ENCODE results near the gene L3MBTL3. TPM values are rescaled to one million over a fixed set of nuclear protein-coding genes. Genes with fewer than 3 reads are reported as not detected.
"Not testable (repeated sequence)": the region's sequence is repeated elsewhere in the genome, so short reads cannot be mapped to it uniquely, and the experiment has no call there.

The L3MBTL3 gene
- total RNA-seq, 1 donor from 2014 or later, result 13.7 TPM

DNA sequence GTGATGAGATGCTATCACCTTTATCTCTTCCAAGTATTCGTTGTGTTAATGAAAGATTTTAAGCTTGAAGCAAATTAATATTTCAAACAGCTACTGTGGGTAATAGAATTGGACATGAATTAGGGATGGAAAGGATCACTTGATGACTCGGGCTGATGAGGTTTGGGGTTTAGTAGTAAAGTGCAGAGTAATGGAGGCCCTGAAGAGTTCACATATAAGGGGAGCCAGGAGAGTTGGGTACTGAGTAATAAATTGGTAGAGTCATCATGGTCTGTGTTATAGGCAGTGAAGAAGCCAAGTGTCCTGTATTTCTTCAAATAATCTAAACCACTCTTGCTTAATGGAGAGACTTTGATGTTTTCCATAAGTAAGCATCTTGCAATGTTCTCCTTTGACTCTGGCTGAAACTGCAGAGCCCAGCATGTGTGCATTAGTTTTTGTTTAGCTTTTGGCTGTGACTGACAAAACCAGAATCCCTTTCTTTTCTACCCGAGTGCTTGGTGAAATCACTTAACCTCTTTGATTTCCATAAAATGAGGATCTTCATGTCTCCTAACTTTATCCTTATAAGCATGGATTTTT, 57.6 kb downstream of the L3MBTL3 start:
- DNase-seq (ENCODE audit: low read depth), result no peak

DNA sequence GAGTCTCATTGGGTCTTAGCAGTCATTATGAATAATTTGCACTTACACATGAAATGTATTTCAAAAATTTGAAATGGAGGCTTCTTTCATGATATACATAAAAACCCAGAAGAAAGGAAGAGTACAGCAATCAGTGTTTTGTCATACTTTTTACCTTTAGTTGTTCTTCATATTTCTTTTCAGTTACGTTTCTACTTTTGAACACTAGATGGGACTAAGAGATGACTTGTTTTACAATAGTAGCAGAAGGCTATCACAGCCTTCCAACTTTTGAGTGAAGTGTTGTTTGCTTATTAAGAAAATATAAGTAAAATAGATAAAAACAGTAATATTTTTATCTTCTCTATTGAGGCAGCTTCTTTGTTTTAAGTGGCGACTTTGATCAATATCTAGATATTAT, 58.1 kb downstream of the L3MBTL3 start:
- peak; percentile 22 for DNase-seq (ENCODE audit: low read depth)

DNA sequence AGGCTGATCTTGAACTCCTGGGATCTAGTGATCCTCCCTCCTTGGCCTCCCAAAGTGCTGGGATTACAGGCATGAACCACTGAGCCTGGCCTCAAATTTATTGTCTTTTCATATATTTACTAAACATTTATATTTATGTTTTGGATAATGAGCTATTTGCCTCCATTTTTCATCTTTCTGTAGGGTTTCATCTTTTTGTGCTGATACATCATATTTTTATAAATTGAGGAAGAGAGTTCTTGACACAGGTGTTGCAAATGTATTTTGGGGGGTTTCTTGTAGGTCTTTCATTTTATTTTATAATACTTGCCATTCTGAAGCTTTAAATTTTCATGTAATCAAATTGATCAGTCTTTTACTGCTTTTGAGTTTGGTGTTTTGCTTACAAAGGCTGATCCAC, 72.4 kb downstream of the L3MBTL3 start:
- DNase-seq (ENCODE audit: low read depth), result no peak

DNA sequence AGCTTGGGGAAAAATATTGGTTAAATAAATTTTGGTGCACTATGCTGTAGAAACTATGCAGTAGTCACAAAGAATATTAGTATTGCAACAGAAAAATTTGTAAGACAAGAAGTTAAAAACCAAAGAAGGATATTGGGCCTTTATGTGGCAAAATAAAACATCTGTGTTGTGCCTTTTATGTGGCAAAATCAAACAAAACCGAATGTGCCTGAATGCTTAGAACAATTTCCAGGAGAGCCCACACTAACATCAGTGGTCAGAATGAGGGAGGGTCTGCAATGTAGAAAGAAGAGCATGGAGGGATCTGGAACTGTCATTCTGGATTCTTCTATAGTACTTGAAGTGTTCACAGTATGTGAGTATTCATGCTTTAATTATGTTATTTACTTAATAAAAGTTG, 75.2 kb downstream of the L3MBTL3 start:
- no peak for DNase-seq (ENCODE audit: low read depth)

DNA sequence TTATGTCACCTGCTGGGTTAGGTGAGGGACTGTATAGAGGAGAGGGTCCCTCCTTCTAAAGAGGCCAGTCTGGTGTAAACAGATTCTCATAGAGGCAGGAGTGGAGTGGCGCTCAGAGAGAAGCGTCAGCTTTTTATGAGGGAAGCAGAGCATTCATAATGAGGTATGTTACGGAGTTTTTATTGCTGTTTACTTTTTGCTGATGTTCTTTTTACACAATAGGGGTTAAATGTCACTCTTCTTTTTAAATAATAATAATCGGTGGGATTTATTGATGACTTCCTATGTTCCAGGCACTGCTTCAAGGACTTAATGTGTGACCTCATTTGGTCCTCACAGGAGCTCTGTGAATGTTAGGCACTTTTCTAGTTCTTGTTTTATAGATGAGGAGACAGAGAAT, 79.9 kb downstream of the L3MBTL3 start:
- no peak for DNase-seq (ENCODE audit: low read depth)

DNA sequence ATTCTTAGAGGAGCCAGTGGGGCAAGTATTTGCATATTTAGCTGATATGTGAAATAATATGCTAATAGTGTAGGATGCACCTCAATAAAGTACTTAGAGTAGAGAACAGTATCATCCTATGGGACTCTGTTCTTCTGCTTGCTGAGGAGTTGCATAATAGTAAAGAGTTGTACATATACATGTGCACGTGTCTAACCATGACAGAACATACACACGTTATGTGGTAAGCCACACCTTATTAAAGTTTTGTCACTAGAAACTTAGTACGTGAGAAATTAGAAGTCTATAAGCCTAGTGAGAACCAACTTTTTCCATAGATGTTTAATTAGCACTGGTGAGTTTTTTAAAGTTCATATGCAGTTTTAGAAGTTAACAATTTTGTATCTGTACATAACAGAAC, 80.7 kb downstream of the L3MBTL3 start:
- no peak for DNase-seq (ENCODE audit: low read depth)

GRCh38 chr6:130105996-130106704, 87.8 kb downstream of the L3MBTL3 start:
- no peak for DNase-seq (ENCODE audit: low read depth)

DNA sequence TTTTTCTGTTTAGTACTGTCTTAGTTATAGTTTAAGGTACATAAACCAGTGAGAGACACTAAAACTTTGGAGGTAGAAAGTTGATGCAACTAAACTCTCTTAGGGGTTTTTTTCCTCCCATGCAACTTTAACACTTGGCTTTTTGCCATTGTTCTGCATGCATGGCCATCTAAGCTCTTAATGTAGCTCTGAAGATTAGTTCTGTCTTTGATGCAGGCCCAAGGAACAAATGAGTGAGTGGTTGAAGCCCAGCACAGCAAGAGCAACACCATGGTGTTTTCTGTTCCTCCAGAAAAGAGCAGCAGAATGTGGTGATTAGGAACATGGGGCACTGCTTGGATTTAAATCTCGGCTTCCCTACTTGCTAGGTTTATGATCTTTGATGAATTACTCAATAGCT, 89.3 kb downstream of the L3MBTL3 start:
- peak; percentile 33 for DNase-seq (ENCODE audit: low read depth)

DNA sequence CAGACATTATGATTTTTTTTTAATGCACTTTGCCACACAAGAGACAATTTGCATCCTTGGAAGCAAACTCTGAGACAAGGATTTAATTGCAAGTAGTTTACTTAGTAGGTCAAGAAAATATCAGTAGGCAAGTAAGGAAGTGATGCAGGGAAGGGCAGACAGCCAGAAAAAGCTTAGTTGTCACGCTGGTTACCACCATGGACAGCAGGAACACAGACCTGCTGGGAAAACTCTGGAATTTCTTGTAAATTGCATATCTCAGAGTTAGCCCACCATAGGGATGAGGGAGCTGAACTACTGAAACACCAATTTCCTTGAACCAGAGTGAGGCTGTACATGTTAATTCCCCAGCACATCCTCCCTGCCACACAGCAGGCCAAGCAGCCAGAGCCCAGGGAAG, 92.7 kb downstream of the L3MBTL3 start:
- DNase-seq (ENCODE audit: low read depth), result no peak

DNA sequence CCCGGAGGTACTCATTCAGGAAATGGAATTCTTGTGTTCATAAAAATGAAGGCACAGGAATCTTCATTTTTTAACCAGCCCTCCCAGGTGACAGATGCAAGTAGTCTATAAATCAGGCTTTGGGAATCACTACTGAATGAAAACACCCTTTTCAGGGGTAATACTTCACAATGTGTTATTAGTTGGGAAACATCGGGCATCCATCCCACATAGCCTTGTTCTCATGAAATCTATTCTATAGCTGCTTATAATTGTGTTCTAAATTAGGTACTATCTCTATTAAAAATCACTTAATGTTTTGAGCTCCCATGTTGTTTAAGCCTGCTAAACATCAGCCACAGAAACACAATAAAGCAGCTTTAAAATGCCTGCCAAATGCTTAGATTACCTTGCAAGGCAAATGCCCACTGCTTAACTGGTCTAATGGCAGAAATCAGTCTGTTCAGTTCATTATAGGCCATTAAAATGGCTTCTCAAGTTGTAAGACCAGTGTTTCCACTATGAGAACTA, 94.9 kb downstream of the L3MBTL3 start:
- DNase-seq (ENCODE audit: low read depth), result no peak

- no peak for DNase-seq (ENCODE audit: low read depth)
Measured at GRCh38 chr6:130115036-130115435, 96.7 kb downstream of the L3MBTL3 start.

DNA sequence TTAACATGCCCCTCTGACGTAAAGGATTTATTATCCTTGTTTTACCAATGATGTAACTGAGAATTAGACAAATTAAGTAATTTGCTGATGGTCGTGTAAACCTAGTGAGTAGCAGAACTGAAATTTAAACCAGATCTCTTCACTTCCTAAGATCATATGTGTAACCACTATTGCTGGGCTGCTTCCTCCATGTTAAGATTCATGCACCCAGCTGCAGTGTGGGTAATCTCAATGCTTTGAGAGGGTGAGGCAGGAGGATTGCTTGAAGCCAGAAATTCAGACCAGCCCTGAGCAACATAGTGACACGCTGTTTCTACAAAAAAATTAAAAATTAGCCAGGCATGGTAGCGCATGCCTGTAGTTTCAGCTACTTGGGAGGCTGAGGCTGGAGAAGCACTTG, 97.9 kb downstream of the L3MBTL3 start:
- no peak for DNase-seq (ENCODE audit: low read depth)

GRCh38 chr6:130117187-130117701, 98.9 kb downstream of the L3MBTL3 start:
- DNase-seq (ENCODE audit: low read depth), result not testable (repeated sequence)

- peak; percentile 87 for DNase-seq (ENCODE audit: low read depth)
Measured at GRCh38 chr6:130118236-130118635, 99.9 kb downstream of the L3MBTL3 start.

DNA sequence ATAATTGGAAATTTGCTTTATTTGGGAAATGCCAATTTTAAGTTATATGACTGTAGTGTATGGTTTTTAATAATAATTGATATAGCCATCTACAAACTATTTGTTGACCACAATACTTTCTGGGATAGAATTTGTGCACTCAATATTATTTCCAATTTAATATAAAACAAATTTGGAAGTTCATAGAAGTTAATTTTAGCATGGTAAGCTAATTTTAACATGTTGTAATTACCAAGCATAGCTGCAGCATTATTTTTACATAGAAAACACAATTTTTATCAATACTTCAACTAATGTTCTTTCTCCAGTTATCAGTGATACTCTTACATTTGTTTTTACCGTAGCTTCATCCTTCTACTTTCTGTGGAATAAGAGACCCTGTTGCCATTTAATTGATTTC, 100.8 kb downstream of the L3MBTL3 start:
- DNase-seq (ENCODE audit: low read depth), result no peak

DNA sequence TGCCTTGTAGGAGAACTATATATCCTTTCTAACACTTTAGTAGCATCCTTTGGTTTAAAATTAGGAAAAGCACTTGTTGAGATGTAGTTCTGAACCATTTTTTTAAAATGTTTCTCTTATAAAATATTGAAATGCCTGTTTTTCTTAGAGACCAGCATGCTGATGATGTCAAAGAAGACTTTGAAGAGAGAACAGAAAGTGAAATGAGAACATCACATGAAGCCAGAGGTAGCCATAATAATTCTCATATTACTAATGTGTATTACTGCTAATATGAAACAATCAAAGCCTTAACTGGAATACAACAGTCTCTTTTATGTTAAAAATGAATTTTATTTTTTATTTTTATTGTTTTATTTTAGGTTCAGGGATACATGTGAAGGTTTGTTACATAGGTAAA, 102.3 kb downstream of the L3MBTL3 start:
- DNase-seq (ENCODE audit: low read depth), result no peak

DNA sequence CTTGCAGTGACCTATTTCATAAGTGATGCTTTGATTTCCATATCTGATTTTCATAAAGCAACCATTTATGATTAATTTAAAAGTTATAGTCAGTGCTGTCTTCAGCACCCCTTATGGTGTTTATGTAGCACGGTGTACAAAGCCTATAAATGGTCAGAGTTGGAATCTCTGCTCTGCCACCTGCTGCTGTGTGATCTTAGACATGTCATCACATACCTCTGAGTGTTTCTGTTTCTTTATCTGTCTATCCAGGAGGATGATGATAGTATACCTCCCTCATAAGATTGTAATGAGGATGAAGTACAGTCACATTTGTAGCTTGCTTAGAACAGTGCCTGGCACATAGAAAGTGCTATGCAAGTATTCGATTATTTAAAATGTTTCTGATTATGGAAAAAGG, 103.9 kb downstream of the L3MBTL3 start:
- DNase-seq (ENCODE audit: low read depth), result no peak

GRCh38 chr6:130127195-130127594, 108.8 kb downstream of the L3MBTL3 start:
- DNase-seq (ENCODE audit: low read depth), result no peak

- DNase-seq (ENCODE audit: low read depth), result no peak
Measured at GRCh38 chr6:130128326-130128725, 109.9 kb downstream of the L3MBTL3 start.

DNA sequence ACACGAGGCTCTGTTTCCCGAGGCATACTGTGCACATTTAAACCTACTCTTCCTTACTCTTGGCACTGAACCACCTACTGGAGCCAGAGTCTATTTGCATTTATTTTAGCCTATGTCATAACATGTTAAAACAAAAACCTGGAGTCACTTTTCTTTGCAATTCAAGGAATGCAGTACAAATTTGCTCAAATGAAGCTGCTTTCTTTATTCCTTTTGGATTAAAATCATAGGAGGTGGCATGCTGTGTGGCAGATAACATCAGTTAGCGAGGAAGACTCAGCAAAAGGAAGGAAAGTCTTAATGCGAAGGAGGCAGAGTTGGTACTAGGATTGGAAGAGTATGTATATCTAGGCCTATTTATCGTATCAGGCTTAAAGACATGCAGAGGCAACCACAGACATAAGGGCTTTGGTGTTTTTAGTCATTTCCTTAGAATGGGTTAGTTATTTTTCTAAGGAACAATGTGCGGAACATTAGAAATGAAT, 111.4 kb downstream of the L3MBTL3 start:
- DNase-seq (ENCODE audit: low read depth), result no peak

DNA sequence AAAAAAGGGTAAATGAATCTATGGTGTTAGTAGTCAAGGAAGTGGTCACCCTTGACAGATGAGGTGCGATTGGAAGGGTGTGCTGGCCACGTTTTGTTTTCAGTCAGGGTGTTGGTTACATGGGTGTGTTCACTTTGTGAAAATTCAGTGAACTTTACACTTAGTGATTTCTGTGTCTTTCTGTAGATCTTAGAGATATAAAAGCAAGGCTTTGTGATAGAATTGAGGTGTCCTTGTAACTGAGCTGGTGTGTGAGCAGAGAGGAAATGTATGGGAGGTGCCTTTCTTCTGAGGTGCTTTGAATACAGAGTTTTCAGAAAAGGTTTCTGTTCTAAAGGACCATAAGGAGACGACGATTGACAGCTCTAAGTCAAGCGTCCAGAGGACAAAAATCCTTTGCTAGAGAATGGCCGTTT, 113.9 kb downstream of the L3MBTL3 start:
- no peak for DNase-seq (ENCODE audit: low read depth)

- DNase-seq (ENCODE audit: low read depth), result no peak
Measured at GRCh38 chr6:130134582-130134981, 116.2 kb downstream of the L3MBTL3 start.

DNA sequence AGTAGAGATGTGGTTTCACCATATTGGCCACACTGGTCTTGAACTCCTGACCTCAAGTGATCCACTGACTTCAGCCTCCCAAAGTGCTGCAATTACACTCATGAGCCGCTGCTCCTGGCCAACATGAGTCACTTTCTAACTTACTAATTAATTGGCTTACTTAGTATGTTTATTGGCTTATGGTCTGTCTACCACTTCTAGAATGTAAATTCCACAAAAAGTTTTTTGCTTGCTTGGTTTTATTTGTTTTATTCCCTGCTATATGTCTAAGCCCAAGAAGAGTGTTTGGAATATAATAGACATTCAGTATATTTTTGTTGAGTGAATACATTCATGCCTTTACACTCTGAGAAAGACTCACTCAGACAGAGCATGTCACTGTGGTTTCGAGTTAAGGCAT, 118.4 kb downstream of the L3MBTL3 start:
- peak; percentile 92 for DNase-seq (ENCODE audit: low read depth)
